Epidermal melanocyte (primary cell): Measurements from ENCODE around the gene TNFRSF1B.

Source experiments
- DNase-seq: peaks from one replicate; pipeline ENCODE4 v3.0.0; 2011; ENCODE audit warnings: low spot score; ENCODE audit not compliant: insufficient read length

Gene TNFRSF1B

DNA sequence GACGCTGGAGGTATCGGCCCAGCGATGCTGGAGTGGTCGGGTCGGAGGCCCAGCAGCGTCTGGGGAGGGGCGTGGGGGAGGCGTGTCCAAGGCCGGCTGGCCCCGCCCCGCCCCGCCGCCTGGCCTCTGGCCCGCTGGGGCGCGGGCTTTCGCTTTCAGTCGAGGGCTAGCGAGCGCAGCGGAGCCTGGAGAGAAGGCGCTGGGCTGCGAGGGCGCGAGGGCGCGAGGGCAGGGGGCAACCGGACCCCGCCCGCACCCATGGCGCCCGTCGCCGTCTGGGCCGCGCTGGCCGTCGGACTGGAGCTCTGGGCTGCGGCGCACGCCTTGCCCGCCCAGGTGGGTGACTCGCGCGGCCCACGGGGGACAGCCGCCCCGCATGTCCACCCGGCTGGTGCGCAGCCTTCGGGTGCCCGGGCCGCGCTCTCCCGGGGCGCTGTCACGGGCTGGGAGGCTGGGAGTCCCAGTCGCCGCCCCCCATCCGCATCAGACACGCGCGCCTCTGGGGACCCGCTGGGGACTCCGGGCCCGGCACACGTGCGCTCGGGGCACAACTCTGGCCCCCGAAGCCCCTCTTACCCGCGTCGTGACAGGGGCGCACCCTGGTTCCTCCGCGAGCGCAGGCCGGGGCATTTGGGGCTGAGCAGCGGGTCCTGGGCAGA is at the start of gene TNFRSF1B:
TNFRSF1B (plus strand) TSS at position 158 of the 659 bp plus-strand sequence; CDS start at position 259, 101 bp downstream.
- DNase-seq: peak; percentile 55

DNA sequence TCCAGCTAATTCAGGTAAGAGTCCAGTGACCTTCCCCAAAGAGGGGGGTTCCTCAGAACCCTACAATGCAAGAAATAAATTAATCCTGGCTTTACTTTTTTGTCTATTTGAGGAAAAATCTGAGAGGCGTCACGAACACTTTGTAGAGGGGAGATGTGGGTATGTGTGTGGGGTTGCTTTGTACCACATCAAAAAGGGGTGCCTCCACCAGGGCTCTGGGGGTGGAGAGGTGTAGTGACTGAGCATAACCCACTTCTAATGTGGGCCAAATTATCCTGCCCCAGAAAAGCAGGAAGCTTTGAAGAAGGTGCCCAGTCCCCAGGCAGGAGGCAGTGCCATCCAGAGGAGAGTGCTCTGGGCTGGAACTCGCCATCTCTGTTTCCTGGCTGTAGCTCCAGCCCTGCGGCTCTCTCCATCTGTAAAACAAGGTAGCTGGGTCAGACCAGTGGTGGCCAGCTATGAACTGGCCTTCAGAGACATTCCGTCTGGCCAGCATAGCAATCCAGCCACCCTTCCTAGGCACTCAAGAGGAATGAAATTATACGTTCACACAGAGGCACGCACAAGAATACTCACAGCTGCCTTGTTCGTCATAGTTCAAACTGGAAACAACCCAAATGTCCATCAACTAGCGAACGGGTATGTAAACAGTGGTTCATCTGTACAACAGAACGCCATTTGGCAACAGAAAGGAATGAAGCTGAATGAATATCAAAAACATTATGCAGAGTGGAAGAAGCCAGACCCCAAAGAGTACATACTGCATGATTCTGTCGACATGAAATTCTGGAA is 45.4 kb upstream of the TNFRSF1B start:
- DNase-seq: no peak

DNA sequence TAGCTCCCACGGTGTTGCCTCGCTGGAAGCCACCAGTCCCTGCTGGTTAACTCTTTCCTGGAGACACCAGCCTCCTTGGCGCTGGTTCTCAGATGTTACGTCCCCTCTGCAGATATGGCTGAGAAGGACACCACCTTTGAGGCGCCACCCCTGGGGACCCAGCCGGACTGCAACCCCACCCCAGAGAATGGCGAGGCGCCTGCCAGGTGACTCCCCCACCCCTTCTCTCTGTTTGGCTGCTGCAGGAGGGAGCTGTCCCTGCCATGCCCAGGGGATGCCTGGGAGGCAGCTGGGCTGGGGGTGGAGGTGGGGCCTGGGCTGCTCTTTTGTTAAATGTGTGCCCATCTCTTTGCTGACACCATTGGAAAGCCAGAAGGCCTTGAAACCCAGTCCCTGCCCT is 43.6 kb upstream of the TNFRSF1B start:
- no peak for DNase-seq

DNA sequence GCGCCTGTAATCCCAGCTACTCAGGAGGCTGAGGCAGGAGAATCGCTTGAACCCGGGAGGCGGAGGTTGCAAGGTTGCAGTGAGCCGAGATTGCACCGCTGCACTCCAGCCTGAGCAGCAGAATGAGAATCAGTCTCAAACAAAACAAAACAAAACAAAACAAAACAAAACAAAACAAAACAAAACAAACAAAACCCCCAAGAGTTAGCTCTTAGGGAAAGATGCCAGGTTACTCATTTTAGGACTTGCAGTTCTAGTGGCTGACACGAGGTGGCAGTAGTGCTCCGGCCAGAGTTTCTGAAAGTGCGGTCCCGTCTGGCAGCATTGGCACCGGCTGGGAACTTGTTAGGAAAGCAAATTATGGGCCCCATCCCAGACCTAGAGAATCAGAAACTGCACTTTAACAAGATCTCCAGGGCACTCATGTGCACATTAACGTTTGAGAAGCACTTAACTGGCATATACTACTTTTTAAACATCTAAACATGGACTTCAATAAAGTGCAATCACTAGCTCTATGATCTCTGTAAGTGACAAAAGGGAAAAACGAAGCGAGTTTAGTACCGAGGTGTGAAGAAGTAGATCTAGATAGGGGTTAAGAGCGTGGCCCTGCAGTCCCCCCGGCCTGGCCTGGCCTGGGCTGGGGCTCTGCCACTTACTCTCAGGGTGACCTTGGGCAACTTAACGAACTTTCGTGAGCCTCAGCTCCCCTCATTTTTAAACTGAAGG is 41.9 kb upstream of the TNFRSF1B start:
- DNase-seq: no peak

DNA sequence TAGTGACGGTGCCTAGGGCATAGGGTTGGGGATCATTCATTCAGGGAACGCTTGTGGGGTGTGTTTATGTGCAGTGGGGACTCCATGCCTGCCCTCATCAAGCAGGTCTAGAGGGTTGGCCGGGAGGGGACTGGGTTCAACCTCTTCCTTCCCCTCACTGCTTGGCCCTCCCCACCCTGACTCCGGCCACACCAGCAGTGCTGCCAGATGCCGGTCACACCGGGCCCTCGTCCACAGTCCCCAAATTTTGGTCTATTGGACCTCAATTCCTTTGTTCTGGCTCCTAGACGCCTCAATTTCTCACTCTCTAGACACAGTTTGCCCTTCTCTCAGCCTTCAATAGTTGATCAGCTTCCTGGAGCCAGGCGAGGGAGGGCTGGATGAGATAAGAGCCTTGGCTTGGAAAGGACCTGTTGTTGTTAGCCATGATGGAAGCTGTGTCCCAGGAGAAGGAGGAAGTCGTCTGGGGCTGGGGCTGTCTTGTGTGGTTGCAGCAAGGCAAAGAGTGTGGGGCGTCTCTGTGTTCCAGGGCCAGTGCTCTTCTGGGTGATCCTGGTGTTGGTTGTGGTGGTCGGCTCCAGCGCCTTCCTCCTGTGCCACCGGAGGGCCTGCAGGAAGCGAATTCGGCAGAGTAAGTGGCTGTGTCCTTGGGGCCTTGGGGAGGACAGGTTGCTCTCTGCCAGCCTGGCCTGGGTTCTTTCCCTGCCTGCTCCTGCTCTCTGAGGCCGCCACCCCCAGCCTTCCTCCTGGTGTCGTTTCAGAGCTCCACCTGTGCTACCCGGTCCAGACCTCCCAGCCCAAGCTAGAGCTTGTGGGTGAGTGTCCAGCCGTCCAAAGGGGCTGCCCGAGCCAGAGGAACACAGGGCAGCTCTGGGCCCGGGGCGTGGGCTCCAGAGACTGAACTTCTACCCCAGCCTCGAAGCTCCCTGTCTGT is 41.1 kb upstream of the TNFRSF1B start:
- no peak for DNase-seq

DNA sequence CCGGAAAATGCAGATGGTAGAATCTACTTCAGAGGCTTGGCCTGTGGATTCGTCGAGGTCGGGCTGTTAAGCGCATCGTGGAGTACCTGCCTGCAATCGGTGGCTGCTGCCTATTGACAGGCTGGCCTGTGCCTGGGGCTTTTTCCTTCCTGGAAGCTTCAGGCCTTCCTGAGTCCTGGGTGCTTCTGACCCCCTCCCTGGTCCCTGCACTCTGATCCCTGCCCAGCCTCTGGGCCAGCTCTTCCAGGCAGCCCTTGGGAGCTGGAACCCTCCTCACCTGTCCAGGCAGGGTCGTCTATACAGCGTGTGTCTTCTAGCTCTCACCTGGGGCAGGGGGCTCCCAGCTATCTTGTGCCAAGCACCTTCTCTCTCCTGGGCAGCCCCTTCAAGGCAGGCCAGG is 40.0 kb upstream of the TNFRSF1B start:
- DNase-seq: no peak

DNA sequence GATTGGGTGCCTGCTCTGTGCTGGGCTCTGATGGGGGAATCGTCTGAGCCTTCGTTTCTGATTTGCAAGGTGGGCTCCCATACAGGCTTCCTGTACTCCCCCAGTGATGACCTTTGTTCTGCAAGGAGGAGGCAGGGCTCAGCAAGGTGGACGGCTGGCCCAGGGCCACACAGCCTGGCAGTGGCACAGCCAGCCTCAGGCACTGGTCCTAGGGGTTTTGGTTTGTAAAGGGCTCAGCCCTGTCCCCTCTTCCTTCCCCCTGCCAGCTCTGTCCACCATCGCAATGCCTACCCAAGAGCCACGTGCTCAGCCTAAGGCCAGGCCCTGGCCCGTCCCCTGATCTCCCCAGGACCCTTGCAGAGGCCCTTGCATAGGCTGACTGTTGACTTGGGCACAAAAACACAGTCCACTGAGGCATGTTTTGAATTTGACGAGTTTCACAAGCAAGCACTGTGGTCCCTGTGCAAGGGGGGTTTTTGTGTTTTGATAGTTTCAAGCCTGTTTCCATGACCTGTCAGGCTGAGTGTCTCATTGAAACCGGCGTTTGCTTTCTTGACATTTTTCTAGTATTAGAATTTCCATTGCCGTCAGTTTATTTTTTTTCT is 39.5 kb upstream of the TNFRSF1B start:
- DNase-seq: no peak

DNA sequence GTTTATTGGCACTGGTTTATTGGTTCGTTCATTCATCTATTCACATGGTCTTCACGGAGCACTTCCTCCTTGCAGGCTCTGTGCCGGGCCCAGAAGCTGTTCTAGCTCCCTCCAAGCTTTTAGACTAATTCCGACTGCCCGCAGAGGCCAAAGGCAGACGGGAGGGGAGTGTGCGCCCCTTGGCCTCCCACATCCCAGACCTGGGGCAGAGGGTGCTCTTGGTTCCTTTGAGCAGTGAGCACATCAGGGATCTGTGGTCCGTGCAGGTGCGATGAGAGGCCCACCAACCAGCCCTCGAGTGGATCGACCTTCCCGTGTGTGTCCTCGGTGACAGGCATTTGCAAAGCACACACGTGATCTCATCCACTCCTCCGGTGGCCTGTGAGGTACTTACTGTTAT is 38.7 kb upstream of the TNFRSF1B start:
- DNase-seq: no peak

DNA sequence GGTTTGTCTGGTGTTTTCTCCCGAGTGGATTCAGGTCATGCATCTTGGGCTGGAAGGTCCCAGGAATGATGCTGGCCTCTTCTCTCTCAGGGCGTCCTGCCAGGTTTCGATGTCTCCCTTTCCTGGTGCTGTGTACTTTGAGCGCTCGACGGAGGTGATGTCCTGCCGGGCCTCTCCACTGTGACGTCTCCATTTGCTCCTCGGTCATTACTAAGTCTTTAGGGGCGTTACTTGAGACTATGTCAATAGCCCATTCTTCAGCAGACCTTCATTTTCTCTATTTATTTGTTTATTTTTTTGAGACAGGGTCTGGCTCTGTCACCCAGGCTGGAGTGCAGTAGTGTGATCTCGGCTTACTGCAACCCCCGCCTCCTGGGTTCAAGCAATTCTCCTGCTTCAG is 37.2 kb upstream of the TNFRSF1B start:
- no peak for DNase-seq

DNA sequence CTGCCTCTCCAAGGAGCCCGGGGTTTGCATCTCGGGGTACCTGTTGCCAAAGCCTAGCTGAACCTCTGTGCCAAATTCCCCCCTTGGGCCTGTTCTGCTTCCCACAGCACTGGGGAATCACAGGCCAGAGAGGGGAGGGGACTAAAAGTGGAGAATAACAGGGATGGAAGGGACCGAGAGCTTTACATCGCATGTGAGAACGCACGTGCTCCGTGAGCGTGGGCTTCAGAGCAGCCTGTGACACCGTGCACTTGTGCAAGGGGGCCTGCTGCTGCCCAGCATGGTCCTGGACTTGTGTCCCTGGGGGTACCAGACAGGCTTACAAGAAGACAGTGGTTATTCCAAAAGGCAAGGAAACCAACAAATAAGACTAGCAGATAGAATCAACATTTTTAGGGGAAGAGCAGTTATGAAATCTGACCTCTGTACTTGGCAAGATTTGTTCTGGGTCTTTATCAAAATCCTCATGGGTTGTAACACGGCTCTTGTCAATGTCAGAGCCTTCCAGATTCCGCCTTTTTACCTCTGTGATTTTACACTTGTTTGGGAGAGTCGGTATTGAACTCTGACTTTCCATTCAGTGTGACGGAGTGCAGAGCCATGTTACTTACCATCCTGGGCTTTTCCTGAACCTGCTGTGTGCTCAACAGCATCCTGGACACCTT is 36.2 kb upstream of the TNFRSF1B start:
- no peak for DNase-seq

DNA sequence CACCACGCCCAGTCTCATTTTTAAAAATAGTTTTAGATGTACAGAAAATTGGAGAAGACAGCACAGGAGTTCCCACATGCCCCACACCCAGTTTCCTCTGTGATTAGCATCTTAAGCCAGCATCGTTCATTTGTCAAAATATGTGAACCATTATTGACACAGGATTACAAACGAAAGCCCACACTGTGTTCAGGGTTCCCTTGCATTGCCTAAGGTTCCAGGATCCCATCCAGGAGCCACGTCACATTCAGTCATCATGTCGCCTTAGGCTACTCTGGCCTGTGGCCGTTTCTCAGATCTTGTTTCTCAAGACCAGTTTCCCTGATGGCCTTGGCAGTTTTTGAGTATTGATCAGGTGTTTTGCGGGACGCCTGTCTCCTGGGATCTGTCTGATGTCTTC is 34.7 kb upstream of the TNFRSF1B start:
- no peak for DNase-seq

DNA sequence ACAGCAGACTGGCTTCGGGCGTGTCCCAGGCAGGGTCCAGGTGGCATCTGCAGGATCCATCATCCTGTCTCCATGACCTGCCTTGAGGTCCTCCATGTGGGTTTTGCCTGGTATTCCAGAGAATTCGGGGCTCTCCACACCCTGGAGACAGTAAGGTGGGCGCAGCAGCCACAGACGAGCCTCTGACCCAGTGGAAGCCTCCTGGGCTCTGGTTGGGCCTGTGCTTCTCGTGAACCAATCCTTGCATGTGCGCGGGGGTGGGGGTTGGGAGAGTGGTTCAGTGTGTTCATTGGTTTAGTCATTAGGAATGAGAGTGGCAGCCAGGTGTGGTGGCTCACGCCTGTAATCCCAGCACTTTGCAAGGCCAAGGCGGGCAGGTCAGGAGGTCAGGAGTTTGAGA is 32.1 kb upstream of the TNFRSF1B start:
- no peak for DNase-seq

DNA sequence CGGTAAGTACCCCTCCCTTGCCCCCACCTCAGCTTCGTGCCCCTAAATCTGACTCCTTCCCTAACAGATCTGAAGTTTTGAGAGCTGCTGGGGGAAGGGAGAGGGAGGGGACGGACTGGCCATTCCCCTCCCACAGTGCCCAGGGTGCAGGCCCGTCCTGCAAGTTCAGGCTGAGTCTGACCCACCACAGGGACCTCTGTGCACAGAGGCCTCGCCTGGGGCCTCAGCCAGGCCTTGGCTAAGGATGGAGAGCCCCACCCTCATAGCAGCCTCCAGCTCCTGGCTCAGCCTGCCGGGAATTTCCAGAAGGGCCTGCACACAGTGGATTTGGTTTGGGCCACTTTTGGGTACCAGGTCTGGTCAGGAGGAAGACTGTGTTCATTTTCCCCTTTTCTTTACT is 31.2 kb upstream of the TNFRSF1B start:
- DNase-seq: no peak

DNA sequence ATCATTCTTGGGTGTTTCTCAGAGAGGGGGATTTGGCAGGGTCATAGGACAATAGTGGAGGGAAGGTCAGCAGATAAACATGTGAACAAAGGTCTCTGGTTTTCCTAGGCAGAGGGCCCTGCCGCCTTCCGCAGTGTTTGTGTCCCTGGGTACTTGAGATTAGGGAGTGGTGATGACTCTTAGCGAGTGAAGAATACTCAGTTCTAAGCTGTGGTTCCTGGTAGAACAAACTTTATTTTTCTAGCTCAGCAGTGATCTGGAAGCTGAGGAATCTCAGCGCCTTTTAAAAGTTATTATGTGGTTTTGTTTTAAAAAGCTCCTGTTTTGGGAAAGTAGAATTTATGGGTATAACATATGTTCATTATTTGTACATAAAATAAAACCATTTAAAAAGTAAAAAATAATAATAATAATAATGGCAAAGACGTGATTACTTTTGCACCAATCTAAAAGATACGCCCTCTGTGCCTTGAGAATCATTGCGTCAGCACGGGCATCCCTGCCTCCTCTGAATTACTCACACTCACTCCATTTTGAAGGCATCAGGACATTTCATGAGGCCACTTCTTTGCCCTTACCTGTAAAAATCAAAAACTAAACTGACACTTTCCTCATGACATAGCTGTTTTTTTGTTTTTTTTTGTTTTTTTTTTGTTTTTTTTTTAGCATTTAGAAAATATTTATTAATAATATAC is 29.7 kb upstream of the TNFRSF1B start:
- DNase-seq: no peak

DNA sequence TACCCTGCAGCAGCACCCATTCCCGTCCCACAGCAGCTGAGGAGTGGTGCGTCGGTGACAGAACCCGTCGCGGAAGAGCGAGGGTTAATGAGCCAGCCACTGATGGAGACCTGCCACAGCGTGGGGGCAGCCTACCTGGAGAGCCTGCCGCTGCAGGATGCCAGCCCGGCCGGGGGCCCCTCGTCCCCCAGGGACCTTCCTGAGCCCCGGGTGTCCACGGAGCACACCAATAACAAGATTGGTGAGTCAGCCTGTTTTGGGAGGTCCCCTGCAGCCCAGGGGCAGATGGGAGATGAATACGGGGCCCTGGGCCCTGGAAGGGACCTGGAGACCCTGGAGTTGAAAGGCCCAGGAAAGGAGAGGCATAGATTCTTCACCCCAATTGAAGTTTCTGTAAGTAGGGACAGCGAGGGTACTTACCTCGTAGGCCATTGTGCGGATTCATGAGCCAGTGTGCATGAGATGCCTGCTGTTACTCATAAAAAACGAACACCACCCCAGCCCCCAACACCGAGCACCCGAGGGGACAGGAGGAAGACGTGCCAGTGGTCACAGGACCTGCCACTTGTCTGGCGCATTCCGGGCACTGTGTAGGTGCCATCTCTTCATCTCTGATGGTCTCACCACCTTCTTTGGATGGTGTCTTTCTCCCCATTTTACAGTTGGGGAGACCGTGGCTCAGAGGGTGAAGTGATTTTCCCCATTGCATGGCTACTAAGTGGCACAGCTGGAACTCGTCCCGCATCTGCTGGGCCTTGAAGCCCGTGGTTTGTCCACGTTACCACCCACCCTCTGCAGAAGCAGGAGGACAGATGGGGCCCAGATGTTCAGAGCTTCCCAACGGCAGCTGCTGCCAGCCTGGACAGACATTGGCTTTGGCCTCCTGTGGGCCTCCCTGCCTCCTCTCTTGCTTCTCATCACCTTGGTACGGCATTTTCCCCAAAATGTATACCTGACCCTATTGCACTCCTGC is 28.3 kb upstream of the TNFRSF1B start:
- DNase-seq: no peak

DNA sequence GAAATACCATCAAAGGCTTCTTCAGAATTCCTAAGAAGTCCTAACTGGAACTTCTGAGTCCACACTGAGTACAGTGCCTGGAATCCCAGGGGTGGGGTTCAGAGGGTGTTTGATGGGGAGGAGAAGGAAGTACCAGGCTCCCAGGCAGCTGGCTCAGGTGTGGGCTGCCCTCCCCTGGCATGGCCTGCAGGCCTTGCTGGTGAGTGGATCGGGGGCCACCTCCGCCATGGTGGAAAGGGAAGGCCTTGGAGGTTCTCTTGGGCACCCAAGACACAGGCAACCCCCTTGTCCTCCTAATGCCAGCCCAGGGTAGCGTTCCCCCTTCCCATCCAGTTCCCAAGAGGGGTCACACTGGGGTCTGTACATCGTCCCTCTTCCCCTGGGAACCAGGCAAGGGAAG is 26.8 kb upstream of the TNFRSF1B start:
- DNase-seq: no peak

DNA sequence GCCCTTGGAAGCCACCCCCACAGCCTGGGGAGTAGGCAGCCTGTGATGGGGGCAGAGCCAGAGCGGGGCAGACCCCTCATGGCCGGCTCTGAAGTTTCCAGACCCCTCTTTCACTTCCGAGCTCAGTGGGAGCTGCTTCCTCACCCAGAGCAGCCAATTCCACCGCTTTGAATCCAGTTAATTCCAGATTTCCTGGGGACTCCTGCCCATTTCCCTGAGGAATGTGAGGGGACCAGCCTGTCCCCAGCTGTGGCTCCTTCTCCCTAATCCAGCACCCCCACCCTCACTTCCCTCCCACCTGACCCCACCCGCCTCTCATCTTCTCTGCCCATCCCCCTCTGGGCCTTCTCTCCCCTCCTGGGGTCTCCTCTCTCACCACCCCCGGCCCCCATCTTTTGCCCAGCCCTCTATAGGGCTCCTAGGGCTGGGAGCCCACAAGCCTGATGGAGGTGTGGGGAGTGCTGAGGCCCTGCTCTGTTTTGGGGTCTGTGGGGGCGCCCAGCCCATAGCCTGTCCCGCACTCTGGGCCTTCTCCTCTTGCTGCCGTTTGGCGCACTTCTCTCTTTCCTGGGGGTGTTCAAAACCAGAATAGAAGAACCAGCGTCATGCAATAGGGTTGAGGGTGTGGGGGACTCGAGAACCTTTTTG is 26.2 kb upstream of the TNFRSF1B start:
- no peak for DNase-seq
